ENCODE data around the gene FOXO1. TPM values are rescaled to one million over a fixed set of nuclear protein-coding genes. Genes with fewer than 3 reads are reported as not detected.
A peak's percentile ranks its signal among the peaks of the same experiment; 100 is the strongest.

The FOXO1 gene
- total RNA-seq, 2 donors from 2014 or later: 31.1 to 33.9 TPM

DNA sequence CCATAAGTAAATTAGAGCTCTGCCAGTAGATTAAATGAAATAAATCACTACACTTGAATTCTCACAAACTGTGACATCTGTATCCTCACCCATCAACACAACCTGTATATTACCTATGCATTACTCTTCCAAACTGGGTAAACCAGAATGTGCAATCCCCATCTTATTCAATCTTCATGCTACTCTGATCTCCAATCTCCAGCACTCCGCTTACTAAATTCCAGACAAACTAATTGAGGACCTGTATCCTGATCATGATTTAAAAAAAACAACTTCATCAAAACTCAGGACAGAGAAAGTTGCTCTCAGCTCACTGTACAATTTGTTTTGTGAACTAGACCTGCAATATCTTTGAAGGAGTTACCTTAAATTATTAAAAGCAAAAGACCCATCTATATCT is 74.4 kb downstream of the FOXO1 start:
- intact Hi-C loops (cut with DNase I, micrococcal nuclease): no loop called here
- DNase-seq (no peak), ATAC-seq (no peak)

DNA sequence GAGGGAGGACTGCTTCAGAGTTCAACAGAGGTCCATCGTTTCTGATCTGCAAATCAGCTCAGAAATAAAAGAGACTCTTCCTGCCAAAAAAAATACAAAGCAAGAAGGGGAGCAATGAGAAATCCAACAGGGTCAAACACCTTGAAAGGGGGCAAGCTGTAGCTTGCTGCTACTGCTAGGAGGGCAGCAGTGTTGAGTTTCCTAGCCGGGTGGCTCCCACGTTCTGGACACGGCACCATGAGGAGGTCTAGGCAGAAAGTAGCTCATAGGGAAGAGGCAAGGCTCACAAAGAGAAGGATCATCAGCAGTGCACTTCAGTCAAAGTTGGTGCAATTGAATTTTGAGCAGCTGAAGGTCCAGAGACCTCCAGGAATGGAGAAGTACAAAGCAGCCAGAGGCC is 75.3 kb downstream of the FOXO1 start:
- ATAC-seq (no peak), DNase-seq (no peak)
- intact Hi-C loops (cut with DNase I, micrococcal nuclease): no loop called here

DNA sequence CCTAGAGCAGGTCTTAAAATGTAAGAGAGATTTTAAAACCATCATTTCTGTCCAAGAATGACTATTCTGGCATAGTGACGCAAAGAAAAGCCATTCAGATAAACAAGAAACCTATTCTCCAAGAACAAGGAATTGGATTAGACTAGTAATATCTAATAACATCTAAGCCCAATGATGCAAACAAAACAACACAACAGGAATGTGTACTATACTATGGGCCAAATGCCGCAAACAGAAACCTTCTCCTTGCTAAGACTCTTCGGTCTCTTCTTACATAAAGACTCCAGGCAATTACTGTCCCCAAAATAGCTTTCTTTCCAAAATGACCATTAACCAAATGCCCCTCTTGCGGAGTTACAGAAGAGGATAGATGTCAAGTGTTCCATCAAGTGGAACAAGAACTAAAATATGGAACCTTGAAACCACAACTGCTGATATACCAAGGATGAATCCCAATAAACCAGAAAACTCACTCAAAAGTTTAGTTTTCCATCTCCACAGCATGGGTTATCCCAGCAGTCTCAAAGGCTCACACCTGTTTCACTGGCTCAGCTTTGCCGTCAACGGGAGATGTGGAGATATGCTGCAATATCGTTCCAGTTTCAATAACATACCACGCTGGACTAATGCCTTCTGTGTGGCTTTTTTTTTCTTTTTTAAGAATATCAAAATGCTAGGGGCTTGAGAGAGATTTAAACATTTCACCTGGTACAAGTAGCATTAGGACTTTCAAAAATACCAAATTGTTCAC is 76.2 kb downstream of the FOXO1 start:
- DNase-seq: no peak
- ATAC-seq: no peak
- intact Hi-C loops (cut with DNase I, micrococcal nuclease): no loop called here

DNA sequence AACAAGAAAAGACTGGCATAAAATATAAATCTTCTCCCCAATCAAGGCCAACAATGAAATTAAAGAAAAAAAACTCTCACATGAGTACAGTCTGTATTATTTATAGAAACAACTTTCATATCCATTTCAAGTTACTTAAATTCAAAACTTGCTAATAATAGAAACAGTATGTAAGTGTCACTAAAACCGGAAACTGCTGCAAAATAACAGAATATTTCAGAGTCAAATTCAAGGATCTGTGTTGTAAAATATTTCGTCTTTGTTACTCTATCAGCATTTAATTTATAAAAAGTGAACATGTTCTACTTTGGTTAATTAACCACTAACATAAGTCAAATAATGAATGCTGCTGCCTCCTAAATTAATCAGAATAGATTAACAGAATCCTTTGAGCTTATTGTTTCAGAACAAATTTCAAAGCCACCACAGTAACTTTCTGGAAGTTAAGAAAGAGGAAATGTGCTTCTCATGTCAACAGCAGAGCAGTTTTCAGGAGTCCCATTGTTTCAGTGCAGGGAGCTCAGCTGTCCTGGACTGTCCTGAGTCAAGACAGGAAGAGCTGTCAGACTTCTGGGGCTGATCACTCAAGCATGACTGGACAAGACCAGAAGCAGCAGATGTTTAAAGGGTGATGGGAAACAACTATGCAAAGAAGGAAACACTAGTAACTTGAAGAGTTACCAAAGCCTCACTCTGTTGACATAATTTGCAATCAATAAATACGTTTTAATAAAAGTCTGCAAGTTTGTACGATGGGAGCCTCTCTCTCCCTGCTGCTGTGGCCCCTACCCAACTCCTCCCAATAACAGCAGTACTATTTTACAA is 76.9 kb downstream of the FOXO1 start:
- intact Hi-C loops (cut with DNase I, micrococcal nuclease): no loop called here
- peak in 1 of 2 donors; percentile 47 for DNase-seq
- peak; percentile 51 for ATAC-seq

DNA sequence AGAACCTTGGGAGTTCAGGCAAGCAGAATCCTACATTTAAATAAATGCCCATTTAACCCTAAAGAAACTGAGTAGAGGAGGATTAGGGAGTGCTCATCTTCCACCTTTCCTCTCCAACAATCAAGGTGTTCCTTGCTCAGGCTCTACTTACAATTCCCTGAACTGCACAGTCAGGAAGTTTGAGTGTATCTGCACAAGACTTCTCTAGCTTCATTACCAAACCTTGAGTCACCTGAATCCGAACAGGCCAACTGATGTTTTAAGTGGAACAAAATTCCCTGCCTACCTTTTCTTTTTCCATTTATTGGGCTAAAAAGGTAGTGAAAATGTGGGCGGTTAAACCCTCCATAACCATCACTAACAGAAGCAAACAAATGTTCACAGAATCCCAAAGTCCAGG is 78.3 kb downstream of the FOXO1 start:
- no peak for DNase-seq
- ATAC-seq: no peak
- intact Hi-C loops (cut with DNase I, micrococcal nuclease): no loop called here

DNA sequence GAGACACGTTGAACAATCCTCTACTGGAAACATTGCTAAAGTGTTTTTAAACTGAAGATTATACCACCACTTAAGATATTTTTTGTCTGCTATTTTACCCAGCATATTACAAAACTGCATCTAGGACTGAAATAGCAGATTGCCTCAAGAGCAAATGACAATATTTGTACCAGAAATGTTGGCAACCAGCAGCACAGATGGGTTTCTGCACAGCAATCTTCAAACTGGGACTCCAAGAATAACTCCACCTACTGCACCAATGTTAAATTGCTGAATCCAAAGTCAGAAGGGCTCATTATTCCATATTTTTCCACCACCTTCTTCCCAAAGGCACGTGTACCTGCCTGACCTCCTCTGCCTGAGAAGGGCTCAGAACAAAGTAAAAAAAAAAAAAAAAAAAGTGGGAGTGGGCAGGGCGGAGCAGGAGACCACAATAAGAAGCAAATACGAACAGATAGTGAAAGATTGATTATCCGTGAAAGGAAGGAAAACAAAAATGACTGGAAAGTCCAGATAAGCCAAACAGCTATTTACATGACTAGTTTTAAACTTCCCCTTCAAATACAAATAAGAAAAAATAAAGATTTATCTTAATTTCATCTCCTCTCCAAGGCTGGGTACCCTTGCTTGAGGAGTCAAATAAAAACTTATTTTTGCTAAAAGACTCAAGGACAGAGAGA is 79.4 kb downstream of the FOXO1 start:
- intact Hi-C loops (cut with DNase I, micrococcal nuclease): no loop called here
- DNase-seq (no peak), ATAC-seq (no peak)

DNA sequence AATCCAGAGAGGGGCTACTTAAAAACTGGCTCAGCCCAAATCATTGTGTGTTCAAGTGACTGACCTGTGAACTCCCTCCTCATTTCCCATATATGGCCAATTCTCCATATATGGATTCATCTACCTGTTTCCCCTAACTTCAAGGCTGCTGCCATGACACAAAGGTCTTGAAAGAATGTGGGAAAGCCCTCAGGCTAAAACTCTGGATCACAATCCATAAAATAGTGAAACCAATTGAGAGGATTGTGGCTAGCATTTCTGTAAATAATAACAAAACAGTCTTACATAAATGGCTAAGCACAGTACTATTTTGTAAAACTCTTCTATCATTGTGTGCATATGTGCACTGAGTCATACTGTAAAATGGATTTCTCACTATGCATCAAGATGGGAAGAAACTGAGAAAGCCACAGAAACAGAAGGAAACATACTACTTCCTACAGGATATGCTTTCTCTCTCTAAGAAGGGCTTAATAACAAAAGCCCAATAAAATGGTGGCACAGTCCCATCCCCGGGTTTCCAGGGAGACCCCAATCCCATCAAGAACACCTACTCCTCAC is 80.5 kb downstream of the FOXO1 start:
- no peak for DNase-seq
- ATAC-seq: no peak
- intact Hi-C loops (cut with DNase I, micrococcal nuclease): no loop called here

DNA sequence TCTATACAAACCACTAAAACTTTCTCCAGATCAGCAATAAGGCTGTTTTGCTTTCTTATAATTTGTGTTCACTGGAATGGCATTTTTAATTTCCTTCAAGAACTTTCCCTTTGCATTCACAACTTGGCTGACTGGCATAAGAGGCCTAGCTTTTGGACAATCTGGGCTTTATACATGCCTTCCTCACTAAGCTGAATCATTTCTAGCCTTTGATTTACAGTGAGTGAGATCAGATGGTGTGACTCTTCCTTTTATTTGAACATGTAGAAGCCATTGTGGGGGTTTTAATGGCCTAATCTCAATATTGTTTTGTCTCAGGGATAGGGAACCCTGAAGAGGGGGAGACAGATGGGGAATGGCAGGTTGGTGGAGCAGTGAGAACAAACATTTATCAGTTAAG is 82.7 kb downstream of the FOXO1 start:
- DNase-seq (no peak), ATAC-seq (no peak)
- intact Hi-C loops (cut with DNase I, micrococcal nuclease): no loop called here

DNA sequence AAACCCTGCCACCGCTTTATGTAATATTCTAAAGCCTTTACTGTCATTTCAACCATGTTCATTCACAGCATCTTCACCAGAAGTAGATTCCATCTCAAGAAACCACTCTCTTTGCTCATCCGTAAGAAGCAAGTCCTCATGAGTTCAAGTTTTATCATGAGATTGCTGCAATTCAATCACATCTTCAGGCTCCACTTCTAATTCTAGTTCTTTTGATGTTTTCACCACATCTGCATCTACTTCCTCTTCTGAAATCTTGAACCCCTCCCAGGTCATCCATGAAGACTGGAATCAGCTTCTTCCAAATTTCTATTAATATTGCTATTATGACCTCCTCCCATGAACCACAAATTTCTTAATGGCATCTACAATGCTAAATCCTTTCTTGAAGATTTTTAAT is 83.9 kb downstream of the FOXO1 start:
- no peak for ATAC-seq
- DNase-seq: no peak
- intact Hi-C loops (cut with DNase I, micrococcal nuclease): no loop called here

DNA sequence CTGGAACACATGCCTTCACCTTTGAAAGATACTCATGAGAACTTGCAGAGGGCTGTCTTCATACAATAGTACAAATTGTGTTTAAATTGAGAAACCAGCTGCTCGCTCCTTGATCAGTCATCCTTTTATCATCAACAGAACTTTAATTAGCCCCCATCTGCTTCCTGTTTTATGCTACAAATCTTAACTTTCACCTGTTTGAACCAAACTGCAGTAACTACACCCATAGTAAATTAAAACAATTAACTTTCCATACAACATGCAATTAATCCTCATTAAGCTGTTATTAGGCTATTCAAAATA is 85.2 kb downstream of the FOXO1 start:
- no peak for ATAC-seq
- DNase-seq: no peak
- intact Hi-C loops (cut with DNase I, micrococcal nuclease): no loop called here

DNA sequence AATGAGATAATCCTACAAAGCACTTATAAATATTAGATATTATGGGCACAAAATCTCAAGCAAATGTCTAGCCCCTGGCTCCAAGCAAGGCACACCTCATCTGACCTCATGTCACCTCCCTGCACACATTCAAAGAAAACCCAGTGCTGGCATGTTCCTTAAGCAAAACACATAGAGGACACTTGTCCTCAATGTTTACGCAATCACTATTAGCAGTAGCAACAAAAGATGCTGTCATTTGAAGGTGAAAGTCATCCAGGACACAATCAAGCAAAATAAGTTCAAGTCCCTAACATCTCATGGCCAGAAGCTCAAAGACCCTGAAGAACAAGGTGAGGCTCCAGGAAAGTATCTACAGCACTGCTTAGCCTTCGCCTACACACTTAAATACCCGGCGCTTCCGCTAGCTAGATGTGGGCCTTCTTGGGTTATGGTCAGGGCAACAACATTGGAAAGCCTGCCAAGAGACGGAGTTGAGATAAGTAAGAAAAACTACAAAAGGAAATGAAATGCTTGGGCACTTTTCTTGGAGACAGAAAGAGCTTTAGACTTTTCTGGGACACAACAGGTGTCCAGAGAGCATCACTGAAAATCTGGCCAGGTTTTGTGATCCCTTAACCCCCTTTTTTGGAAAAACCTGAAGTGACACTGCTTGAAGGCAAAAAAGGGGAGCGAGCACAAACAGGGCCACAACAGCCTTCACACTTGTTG is 85.7 kb downstream of the FOXO1 start:
- ATAC-seq: no peak
- intact Hi-C loops (cut with DNase I, micrococcal nuclease): no loop called here
- no peak for DNase-seq

DNA sequence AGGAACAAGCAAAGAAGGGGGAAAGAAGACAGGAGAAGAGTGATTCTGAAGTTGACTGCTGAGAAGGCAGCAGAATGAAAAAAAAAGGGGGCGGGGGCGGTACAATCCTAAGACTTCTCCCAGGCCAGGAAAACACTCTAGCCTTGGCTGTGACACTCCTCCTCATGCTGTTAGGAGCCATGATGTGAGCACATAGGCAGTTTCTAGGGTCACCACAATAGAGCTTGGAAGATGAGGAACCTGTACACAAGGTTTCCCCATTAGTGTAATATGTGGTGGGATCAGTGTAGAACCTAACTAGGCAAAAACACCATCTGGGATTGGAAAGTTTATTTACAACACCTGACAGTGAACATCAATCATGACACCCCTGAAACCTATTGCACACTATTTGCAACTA is 86.9 kb downstream of the FOXO1 start:
- no peak for DNase-seq
- no peak for ATAC-seq
- intact Hi-C loops (cut with DNase I, micrococcal nuclease): no loop called here

DNA sequence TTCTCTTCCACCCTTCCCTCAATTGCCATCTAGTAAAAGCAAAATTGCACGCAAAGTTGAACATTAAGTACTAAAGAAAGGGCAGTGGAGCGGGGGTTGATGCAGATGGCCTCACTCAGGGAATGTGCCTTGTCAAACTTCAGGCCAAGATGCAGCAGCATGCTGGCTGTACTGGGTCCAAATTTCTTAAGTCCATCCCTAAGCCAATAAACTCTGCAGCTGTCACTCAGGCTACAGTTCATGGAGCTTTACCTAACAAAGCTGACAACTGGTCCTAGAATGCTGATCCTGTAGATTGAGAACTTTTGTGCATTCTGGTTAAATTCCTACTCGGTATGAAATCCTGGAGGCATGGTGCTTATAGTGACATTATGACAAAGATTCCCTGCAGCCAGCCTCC is 88.4 kb downstream of the FOXO1 start:
- DNase-seq (no peak), ATAC-seq (peak; percentile 40)

DNA sequence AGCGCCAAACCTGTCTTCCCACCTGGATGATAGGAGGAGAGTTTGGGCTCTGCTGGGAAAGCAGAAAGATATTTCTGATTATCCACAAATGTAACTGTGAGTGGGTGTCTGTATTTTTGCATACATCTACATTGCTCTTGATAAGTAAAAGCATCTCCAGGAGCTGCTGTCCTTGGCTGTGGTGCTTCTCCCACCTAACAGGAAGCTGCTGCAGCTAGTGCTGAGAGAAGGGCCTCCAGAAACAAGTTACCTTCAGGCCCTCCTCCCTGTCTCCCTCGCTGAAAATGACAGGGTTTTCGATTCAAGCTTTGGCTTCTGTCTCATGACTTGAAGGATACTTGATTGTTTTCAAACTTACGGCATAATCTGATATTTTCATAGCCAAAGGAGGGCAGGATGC is 90.1 kb downstream of the FOXO1 start:
- ATAC-seq (no peak), DNase-seq (no peak)
- intact Hi-C loops (cut with DNase I, micrococcal nuclease): no loop called here

More for the DNA sequence above, 88.4 kb downstream of the FOXO1 start:
- intact Hi-C loops (cut with DNase I, micrococcal nuclease): no loop called here

DNA sequence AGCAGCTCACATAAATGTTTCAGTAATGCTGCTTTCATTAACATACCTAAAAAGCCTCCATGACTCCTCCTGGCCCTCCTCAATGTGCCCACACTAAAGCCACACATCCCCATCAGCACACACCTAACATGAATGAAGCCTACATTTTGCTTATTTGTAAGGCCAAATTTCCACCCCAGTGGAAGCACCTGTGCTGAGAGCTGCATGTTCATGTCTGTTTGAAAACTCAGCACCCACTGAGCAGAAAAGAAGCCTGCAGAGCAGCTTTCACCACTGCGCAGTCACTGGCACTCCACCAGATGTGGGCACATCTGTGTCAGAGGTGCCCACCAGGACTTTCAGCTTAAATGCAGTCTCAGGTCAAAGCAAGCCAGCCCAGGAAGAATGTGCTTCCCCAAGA is 93.5 kb downstream of the FOXO1 start:
- no peak for DNase-seq

DNA sequence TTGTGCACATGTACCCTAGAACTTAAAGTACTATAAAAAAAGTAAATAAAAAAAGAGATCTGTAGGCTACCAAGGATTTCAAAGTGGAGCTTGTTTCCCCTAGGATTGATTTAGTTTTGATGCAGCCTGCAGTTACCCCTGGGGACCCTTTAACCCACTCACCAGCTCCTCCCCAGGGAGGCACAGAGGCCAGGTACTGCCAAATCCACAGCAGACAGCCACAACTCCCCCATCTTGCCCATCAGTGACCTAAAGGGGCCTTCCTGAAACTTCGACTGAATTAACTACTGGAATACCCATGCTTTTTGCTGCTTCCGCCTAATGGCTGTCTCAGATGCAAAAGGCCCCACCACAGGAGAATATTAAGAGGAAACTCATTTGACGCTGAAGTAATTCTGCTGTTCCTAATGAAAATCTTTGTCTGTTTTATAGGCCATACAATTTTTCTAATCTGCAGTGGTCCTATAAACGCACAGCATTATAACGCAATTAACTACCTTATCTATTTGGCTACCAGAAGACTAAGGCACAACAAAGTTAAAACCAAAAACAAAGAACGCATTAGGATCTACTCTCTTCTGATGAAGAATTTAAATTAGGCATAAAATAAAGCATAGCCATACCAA is 95.0 kb downstream of the FOXO1 start:
- intact Hi-C loops (cut with DNase I, micrococcal nuclease): no loop called here
- ATAC-seq (no peak), DNase-seq (no peak)

More for the DNA sequence above, 93.5 kb downstream of the FOXO1 start:
- no peak for ATAC-seq
- intact Hi-C loops (cut with DNase I, micrococcal nuclease): no loop called here

DNA sequence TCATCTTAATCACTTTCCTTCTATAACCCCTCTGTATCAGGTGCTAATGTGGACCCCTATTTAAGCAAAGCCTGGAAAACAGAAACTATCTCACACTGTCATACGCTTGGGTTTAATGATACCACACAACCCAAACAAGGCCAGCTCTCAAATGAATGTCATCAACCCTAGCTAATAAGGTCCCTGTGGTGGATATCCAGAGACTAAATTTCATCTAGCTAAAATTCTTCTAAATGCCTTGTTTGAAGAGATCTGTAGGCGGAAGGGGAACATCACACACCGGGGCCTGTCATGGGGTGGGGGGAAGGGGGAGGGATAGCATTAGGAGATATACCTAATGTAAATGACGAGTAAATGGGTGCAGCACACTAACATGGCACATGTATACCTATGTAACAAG is 95.5 kb downstream of the FOXO1 start:
- DNase-seq (no peak), ATAC-seq (no peak)
- intact Hi-C loops (cut with DNase I, micrococcal nuclease): no loop called here

DNA sequence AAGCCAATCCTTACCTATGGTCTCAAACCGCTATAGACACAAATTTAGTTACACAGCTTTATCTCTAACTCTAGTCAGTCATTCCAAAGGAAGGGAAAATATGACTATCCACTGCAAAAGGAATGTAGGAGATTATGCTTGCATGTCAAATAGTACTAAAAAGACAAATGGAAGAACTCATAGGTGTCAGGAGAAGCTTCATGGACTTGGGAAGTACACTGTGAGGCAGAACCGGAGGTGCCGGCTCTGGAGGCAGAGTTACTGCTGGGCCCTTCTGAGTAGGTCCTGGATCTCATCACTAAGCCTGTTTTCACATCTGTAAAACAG is 97.5 kb downstream of the FOXO1 start:
- DNase-seq (no peak), ATAC-seq (no peak)
- intact Hi-C loops (cut with DNase I, micrococcal nuclease): no loop called here

Data from left colon (tissue), 2 donors.